HEK293 (cell line): ENCODE data around the gene NFE2L3.
A peak's percentile ranks its signal among the peaks of the same experiment; 100 is the strongest.

ENCODE experiments used
- CTCF ChIA-PET: fragments of 350-600 bp; formaldehyde crosslinking; extraction: SDS; loops from one replicate; lab custom pipeline; 2021; ENCODE audit warnings: antibody characterized with exemption; lab: Yijun Ruan, JAX
- POLR2A ChIA-PET: fragments of 300-600 bp; formaldehyde crosslinking; extraction: SDS; loops from one replicate; lab custom pipeline; 2020; ENCODE audit warnings: antibody characterized with exemption, inconsistent platforms; lab: Yijun Ruan, JAX
- H3K27ac ChIP-seq: fragments of 200-500 bp; sonication (Bioruptor generic); 2 replicates; pipeline ENCODE4 v1.5.1; 2014; ENCODE audit warnings: low read depth, low read length, control low read depth, inconsistent platforms; ENCODE audit errors: extremely low read depth
- H3K36me3 ChIP-seq, 2 experiments: fragments of 200-500 bp in 1 of 2; sonication (Bioruptor generic) in 1 of 2; 1 replicate in 1 of 2; 2 replicates in 1 of 2; pipeline ENCODE4 v1.5.1; 2014 to 2017; ENCODE audit warnings: inconsistent platforms in 2 of 2, low read length in 2 of 2; ENCODE audit not compliant: control insufficient read depth in 2 of 2, insufficient read depth in 1 of 2
- H3K4me1 ChIP-seq: fragments of 200-500 bp; sonication (Bioruptor generic); 2 replicates; pipeline ENCODE4 v1.5.1; 2014; ENCODE audit warnings: mild to moderate bottlenecking, low read length, inconsistent platforms; ENCODE audit not compliant: control insufficient read depth, insufficient read depth
- H3K4me3 ChIP-seq: 2 replicates; pipeline ENCODE4 v1.5.1; 2011; ENCODE audit warnings: low read depth, mild to moderate bottlenecking, control low read depth, low read length, moderate library complexity
- H3K9me3 ChIP-seq: fragments of 200-500 bp; sonication (Bioruptor generic); 2 replicates; pipeline ENCODE4 v1.5.1; 2014; ENCODE audit warnings: low read depth, low read length, inconsistent platforms; ENCODE audit not compliant: control insufficient read depth, insufficient read depth
- GLI4 ChIP-seq: fragments of 450-650 bp; formaldehyde crosslinking; IDR thresholded peaks from 2 replicates; pipeline ENCODE4 v1.5.1; 2016; ENCODE audit warnings: missing biosample characterization, missing genetic modification characterization
- MYNN ChIP-seq: fragments of 450-650 bp; formaldehyde crosslinking; IDR thresholded peaks from 2 replicates; pipeline ENCODE4 v1.5.1; 2016; ENCODE audit warnings: missing biosample characterization, missing genetic modification characterization, borderline replicate concordance
- MZF1 ChIP-seq: fragments of 450-650 bp; formaldehyde crosslinking; IDR thresholded peaks from 2 replicates; pipeline ENCODE4 v1.5.1; 2017; ENCODE audit warnings: missing biosample characterization, missing genetic modification characterization, borderline replicate concordance
- SP2 ChIP-seq: fragments of 450-650 bp; formaldehyde crosslinking; IDR thresholded peaks from 2 replicates; pipeline ENCODE4 v1.5.1; 2016; ENCODE audit warnings: missing biosample characterization, missing genetic modification characterization
- ZNF114 ChIP-seq: fragments of 450-650 bp; formaldehyde crosslinking; IDR thresholded peaks from 2 replicates; pipeline ENCODE4 v1.5.0; 2017; ENCODE audit warnings: missing biosample characterization, missing genetic modification characterization
- ZNF19 ChIP-seq: fragments of 450-650 bp; formaldehyde crosslinking; IDR thresholded peaks from 2 replicates; pipeline ENCODE4; 2016; ENCODE audit warnings: missing biosample characterization, missing genetic modification characterization, low read depth
- ZNF311 ChIP-seq: fragments of 450-650 bp; formaldehyde crosslinking; IDR thresholded peaks from 2 replicates; pipeline ENCODE4 v1.5.1; 2017; ENCODE audit warnings: missing biosample characterization, missing genetic modification characterization, borderline replicate concordance
- ZNF341 ChIP-seq: fragments of 450-650 bp; formaldehyde crosslinking; IDR thresholded peaks from 2 replicates; pipeline ENCODE4; 2016; ENCODE audit warnings: low read depth, missing biosample characterization, missing genetic modification characterization
- ZNF350 ChIP-seq: fragments of 450-650 bp; formaldehyde crosslinking; IDR thresholded peaks from 2 replicates; pipeline ENCODE4 v1.5.0; 2017; ENCODE audit warnings: missing biosample characterization, mild to moderate bottlenecking, missing genetic modification characterization
- ZNF354C ChIP-seq: fragments of 450-650 bp; formaldehyde crosslinking; IDR thresholded peaks from 2 replicates; pipeline ENCODE4 v1.5.1; 2016; ENCODE audit warnings: missing biosample characterization, missing genetic modification characterization, low read depth, borderline replicate concordance
- ZNF366 ChIP-seq: fragments of 450-650 bp; formaldehyde crosslinking; conservative IDR thresholded peaks from 2 replicates; pipeline ENCODE4 v1.5.1; 2016; ENCODE audit warnings: missing biosample characterization, missing genetic modification characterization
- ZNF549 ChIP-seq: fragments of 450-650 bp; IDR thresholded peaks from 2 replicates; pipeline ENCODE4 v1.5.1; 2018; ENCODE audit warnings: missing biosample characterization, missing genetic modification characterization, mild to moderate bottlenecking, inconsistent platforms, moderate library complexity
- ZNF621 ChIP-seq: fragments of 450-650 bp; formaldehyde crosslinking; IDR thresholded peaks from 2 replicates; pipeline ENCODE4 v1.5.1; 2017; ENCODE audit warnings: missing biosample characterization, missing genetic modification characterization
- ZNF624 ChIP-seq: fragments of 450-650 bp; formaldehyde crosslinking; IDR thresholded peaks from 2 replicates; pipeline ENCODE4 v1.5.1; 2017; ENCODE audit warnings: missing biosample characterization, missing genetic modification characterization
- ZNF777 ChIP-seq: fragments of 450-650 bp; formaldehyde crosslinking; IDR thresholded peaks from 2 replicates; pipeline ENCODE4 v1.5.1; 2017; ENCODE audit warnings: missing biosample characterization, missing genetic modification characterization, borderline replicate concordance
- ZSCAN23 ChIP-seq: fragments of 450-650 bp; formaldehyde crosslinking; IDR thresholded peaks from 2 replicates; pipeline ENCODE4 v1.5.1; 2016; ENCODE audit warnings: missing biosample characterization, missing genetic modification characterization
- TF ChIP-seq, protein P1 (sequence below): fragments of 450-650 bp; formaldehyde crosslinking; IDR thresholded peaks from 2 replicates; pipeline ENCODE4 v1.5.1; 2016; ENCODE audit warnings: missing biosample characterization, missing genetic modification characterization
- TF ChIP-seq, protein P2 (sequence below): IDR thresholded peaks from 2 replicates; pipeline ENCODE4 v1.6.1; 2011; ENCODE audit warnings: mild to moderate bottlenecking, low read depth, low read length, borderline replicate concordance
- TF ChIP-seq, protein P3 (sequence below): fragments of 450-650 bp; formaldehyde crosslinking; IDR thresholded peaks from 2 replicates; pipeline ENCODE4 v1.5.1; 2016; ENCODE audit warnings: missing biosample characterization, missing genetic modification characterization
- TF ChIP-seq, protein P4 (sequence below): fragments of 450-650 bp; formaldehyde crosslinking; IDR thresholded peaks from 2 replicates; pipeline ENCODE4 v1.5.1; 2016; ENCODE audit warnings: missing biosample characterization, missing genetic modification characterization
- TF ChIP-seq, protein P5 (sequence below): fragments of 450-650 bp; formaldehyde crosslinking; IDR thresholded peaks from 2 replicates; pipeline ENCODE4 v1.5.1; 2016; ENCODE audit warnings: missing biosample characterization, missing genetic modification characterization
- TF ChIP-seq, protein P6 (sequence below): fragments of 450-650 bp; formaldehyde crosslinking; IDR thresholded peaks from 2 replicates; pipeline ENCODE4 v1.5.1; 2016; ENCODE audit warnings: missing biosample characterization, missing genetic modification characterization

The NFE2L3 gene

DNA sequence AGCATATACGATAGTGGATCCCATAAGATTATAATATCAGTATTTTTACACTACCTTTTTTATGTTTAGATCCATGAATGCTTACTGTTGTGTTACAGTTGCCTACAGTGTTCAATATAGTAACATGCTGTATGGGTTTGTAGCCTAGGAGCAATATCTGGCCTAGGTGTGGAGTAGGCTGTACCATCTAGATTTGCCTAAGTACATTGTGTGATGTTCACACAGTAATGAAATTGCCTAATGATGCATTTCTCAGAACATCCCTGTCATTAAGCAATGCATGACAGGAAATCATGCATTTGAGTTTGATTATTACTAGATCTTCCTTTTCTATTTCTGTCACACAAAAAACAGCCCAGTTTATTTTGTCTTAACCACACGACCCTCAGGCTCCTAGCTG lies 64.1 kb downstream of the NFE2L3 start:
- CTCF ChIA-PET, result interaction anchor here (0.6 kb wide), 1 partner anchor 74 kb away, joined by 5 read pairs; no protein-coding TSS in a partner anchor
- TF ChIP-seq, protein P1, sequence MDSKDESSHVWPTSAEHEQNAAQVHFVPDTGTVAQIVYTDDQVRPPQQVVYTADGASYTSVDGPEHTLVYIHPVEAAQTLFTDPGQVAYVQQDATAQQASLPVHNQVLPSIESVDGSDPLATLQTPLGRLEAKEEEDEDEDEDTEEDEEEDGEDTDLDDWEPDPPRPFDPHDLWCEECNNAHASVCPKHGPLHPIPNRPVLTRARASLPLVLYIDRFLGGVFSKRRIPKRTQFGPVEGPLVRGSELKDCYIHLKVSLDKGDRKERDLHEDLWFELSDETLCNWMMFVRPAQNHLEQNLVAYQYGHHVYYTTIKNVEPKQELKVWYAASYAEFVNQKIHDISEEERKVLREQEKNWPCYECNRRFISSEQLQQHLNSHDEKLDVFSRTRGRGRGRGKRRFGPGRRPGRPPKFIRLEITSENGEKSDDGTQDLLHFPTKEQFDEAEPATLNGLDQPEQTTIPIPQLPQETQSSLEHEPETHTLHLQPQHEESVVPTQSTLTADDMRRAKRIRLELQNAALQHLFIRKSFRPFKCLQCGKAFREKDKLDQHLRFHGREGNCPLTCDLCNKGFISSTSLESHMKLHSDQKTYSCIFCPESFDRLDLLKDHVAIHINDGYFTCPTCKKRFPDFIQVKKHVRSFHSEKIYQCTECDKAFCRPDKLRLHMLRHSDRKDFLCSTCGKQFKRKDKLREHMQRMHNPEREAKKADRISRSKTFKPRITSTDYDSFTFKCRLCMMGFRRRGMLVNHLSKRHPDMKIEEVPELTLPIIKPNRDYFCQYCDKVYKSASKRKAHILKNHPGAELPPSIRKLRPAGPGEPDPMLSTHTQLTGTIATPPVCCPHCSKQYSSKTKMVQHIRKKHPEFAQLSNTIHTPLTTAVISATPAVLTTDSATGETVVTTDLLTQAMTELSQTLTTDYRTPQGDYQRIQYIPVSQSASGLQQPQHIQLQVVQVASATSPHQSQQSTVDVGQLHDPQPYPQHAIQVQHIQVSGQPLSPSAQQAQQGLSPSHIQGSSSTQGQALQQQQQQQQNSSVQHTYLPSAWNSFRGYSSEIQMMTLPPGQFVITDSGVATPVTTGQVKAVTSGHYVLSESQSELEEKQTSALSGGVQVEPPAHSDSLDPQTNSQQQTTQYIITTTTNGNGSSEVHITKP (tag by site-specific recombination), result peak; percentile 53
- no peak for TF ChIP-seq MZF1 (tag by site-specific recombination)
- Histone ChIP-seq H3K27ac (no peak overlapping the region), H3K36me3 (peaks cover 14 to 19% of the 10 kb centered on the region in 2 experiments; a peak in 2 of 3 replicates), H3K4me1 (no peaks in the 10 kb centered on the region), H3K9me3 (no peaks in the 10 kb centered on the region), H3K4me3 (no peak overlapping the region)
- POLR2A ChIA-PET, result interaction anchor here (1.1 kb wide), 1 partner anchor 16 kb away, joined by 3 read pairs; no protein-coding TSS in a partner anchor

DNA sequence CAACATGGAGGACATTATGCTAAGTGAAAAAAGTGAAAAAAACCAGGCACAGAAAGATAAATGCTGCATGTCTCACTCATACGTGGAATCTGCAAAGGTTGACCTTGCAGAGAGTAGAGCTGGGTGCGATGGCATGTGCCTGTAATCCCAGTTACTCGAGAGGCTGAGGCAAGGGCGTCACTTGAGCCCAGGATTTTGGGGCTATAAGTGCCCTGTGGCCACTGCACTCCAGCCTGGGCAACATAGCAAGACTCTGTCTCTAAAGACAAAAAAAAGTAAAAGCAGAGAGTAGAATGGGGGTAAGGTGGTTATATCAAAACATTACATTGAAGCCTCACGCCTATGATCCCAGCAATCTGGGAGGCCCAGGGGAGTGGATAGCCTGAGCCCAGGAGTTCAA lies 72.4 kb downstream of the NFE2L3 start:
- POLR2A ChIA-PET, result no interaction called here

DNA sequence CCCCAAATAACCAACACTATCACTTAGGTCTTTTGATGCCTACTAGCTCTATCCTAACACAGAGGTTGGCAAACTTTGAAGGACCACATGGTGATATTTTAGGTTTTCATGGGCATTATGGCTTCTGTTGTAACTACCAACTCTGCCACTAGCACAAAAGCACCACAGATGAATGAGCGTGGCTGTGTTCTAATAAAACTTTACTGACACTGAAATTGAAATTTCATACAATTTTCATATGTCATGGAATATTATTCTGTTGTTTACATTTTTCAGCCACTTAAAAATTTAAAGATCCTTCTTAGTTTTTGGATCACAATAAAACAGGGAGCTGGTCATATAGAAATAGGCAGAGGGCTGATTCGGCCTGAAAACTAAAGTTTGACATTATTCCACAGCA lies 76.0 kb downstream of the NFE2L3 start:
- Histone ChIP-seq H3K4me3 (no peak overlapping the region), H3K36me3 (no peaks in the 10 kb centered on the region), H3K4me1 (no peaks in the 10 kb centered on the region), H3K9me3 (no peaks in the 10 kb centered on the region), H3K27ac (no peak overlapping the region)
- ChIA-PET CTCF (no interaction called here), POLR2A (no interaction called here)
- TF ChIP-seq ZNF114 (no peak), ZNF621 (tag by site-specific recombination) (no peak), SP2 (tag by site-specific recombination) (no peak), ZNF311 (tag by site-specific recombination) (no peak), ZNF549 (tag by site-specific recombination) (no peak), ZNF624 (tag by site-specific recombination) (no peak), ZNF341 (tag by site-specific recombination) (no peak), ZSCAN23 (tag by site-specific recombination) (no peak), ZNF354C (tag by site-specific recombination) (no peak), GLI4 (tag by site-specific recombination) (no peak)
- TF ChIP-seq, protein P2, sequence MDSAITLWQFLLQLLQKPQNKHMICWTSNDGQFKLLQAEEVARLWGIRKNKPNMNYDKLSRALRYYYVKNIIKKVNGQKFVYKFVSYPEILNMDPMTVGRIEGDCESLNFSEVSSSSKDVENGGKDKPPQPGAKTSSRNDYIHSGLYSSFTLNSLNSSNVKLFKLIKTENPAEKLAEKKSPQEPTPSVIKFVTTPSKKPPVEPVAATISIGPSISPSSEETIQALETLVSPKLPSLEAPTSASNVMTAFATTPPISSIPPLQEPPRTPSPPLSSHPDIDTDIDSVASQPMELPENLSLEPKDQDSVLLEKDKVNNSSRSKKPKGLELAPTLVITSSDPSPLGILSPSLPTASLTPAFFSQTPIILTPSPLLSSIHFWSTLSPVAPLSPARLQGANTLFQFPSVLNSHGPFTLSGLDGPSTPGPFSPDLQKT, result no peak
- TF ChIP-seq, protein P3, sequence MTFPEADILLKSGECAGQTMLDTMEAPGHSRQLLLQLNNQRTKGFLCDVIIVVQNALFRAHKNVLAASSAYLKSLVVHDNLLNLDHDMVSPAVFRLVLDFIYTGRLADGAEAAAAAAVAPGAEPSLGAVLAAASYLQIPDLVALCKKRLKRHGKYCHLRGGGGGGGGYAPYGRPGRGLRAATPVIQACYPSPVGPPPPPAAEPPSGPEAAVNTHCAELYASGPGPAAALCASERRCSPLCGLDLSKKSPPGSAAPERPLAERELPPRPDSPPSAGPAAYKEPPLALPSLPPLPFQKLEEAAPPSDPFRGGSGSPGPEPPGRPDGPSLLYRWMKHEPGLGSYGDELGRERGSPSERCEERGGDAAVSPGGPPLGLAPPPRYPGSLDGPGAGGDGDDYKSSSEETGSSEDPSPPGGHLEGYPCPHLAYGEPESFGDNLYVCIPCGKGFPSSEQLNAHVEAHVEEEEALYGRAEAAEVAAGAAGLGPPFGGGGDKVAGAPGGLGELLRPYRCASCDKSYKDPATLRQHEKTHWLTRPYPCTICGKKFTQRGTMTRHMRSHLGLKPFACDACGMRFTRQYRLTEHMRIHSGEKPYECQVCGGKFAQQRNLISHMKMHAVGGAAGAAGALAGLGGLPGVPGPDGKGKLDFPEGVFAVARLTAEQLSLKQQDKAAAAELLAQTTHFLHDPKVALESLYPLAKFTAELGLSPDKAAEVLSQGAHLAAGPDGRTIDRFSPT (tag by site-specific recombination), result no peak
- TF ChIP-seq, protein P4, sequence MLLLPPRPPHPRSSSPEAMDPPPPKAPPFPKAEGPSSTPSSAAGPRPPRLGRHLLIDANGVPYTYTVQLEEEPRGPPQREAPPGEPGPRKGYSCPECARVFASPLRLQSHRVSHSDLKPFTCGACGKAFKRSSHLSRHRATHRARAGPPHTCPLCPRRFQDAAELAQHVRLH (tag by site-specific recombination), result no peak
- TF ChIP-seq, protein P5, sequence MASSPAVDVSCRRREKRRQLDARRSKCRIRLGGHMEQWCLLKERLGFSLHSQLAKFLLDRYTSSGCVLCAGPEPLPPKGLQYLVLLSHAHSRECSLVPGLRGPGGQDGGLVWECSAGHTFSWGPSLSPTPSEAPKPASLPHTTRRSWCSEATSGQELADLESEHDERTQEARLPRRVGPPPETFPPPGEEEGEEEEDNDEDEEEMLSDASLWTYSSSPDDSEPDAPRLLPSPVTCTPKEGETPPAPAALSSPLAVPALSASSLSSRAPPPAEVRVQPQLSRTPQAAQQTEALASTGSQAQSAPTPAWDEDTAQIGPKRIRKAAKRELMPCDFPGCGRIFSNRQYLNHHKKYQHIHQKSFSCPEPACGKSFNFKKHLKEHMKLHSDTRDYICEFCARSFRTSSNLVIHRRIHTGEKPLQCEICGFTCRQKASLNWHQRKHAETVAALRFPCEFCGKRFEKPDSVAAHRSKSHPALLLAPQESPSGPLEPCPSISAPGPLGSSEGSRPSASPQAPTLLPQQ, result no peak

More for the DNA sequence above, 72.4 kb downstream of the NFE2L3 start:
- H3K4me1 ChIP-seq, result no peaks in the 10 kb centered on the region
- no peaks in the 10 kb centered on the region for H3K9me3 ChIP-seq
- no peaks in the 10 kb centered on the region for H3K36me3 ChIP-seq
- TF ChIP-seq ZNF114 (no peak), ZNF621 (tag by site-specific recombination) (no peak), ZNF19 (tag by site-specific recombination) (no peak), ZNF350 (tag by site-specific recombination) (no peak), MYNN (tag by site-specific recombination) (no peak), ZNF777 (tag by site-specific recombination) (no peak), ZNF366 (no peak)
- TF ChIP-seq, protein P6, sequence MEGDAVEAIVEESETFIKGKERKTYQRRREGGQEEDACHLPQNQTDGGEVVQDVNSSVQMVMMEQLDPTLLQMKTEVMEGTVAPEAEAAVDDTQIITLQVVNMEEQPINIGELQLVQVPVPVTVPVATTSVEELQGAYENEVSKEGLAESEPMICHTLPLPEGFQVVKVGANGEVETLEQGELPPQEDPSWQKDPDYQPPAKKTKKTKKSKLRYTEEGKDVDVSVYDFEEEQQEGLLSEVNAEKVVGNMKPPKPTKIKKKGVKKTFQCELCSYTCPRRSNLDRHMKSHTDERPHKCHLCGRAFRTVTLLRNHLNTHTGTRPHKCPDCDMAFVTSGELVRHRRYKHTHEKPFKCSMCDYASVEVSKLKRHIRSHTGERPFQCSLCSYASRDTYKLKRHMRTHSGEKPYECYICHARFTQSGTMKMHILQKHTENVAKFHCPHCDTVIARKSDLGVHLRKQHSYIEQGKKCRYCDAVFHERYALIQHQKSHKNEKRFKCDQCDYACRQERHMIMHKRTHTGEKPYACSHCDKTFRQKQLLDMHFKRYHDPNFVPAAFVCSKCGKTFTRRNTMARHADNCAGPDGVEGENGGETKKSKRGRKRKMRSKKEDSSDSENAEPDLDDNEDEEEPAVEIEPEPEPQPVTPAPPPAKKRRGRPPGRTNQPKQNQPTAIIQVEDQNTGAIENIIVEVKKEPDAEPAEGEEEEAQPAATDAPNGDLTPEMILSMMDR (tag by site-specific recombination), result no peak
- no peak overlapping the region for H3K4me3 ChIP-seq
- H3K27ac ChIP-seq, result no peak overlapping the region
- CTCF ChIA-PET, result no interaction called here
